Measurements from ENCODE around the gene ARHGEF40. TPM values are rescaled to one million over a fixed set of nuclear protein-coding genes. Genes with fewer than 3 reads are reported as not detected.

ARHGEF40 gene
- total RNA-seq, 1 experiment from 2014 or later = 26.0 TPM

DNA sequence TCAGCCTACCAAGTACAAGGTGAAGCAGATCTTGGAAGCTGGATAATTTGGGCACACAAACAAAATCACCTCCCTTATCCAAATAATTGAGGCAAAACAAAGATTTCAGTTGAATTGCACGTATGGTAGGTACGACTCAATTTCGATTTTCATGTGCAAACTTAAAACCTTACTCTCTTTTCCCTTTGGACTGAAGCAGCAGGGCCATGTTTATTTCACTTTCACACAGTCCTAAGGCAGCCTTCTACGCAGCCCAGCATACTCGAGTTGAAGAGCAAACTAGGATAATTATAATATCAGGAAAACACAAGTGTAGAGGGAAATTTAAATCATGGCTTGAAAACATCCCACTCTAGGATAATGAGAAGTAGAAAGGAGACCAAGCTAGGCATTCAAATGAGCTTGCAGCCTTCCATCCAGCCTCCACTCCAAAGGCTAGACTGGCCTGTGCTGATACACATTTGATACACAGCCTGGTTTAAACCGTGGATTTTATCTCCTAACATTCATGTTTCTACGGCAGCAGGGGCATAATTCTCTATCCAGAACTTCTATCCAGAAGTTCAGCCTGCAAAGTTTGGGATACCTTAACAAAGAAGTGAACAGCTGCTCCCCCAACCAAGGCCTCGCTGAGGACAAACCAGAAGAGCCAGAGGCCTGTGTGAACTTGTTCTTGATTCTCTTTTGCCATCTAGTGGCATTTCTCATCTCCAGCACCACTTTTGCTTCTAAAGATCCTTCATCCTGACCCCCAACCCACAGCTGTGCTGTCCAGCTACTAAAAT is 30.3 kb upstream of the ARHGEF40 start:
- peak; percentile 53 for DNase-seq (ENCODE audit: low read depth)

DNA sequence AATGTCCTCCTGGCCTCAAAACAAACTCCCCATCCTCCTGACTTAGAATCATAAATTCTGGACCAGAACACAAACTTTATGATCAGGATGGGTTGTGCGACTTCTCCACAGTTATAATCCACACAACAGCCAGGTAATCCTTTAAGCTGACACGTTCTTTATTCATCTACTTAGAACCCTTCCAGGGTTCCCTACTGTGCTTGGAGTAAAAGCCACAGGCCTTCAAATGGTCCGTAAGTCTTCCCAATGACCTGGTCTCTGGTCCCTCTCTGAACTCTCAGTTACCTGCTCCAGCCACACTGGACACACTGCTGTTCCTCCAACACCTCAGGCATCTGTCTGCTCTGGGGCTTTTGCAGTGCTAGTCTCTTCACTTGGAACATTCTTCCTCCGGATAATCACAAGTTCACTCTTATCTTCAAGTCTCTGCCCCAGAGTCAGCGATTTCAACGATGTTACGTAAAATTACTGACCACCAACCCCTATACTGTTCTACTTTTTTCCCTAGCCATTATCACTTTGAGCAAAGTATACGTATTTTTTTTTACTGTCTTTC is 29.7 kb upstream of the ARHGEF40 start:
- no peak for DNase-seq (ENCODE audit: low read depth)

DNA sequence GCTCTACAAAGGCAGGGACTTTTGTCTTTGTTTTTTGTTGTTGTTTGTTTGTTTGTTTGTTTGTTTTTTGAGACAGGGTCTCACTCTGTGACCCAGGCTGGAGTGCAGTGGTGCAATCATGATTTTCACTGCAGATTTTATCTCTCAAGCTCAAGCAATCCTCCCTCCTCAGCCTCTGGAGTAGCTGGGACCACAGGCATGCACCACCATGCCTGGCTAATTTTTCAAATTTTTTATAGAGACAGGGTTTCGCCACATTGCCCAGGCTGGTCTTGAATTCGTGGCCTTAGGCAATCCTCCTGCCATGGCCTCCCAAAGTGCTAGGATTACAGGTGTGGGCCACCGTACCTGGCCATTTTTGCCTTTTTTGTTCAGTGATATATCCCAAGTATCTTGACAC is 29.2 kb upstream of the ARHGEF40 start:
- peak; percentile 10 for DNase-seq (ENCODE audit: low read depth)

DNA sequence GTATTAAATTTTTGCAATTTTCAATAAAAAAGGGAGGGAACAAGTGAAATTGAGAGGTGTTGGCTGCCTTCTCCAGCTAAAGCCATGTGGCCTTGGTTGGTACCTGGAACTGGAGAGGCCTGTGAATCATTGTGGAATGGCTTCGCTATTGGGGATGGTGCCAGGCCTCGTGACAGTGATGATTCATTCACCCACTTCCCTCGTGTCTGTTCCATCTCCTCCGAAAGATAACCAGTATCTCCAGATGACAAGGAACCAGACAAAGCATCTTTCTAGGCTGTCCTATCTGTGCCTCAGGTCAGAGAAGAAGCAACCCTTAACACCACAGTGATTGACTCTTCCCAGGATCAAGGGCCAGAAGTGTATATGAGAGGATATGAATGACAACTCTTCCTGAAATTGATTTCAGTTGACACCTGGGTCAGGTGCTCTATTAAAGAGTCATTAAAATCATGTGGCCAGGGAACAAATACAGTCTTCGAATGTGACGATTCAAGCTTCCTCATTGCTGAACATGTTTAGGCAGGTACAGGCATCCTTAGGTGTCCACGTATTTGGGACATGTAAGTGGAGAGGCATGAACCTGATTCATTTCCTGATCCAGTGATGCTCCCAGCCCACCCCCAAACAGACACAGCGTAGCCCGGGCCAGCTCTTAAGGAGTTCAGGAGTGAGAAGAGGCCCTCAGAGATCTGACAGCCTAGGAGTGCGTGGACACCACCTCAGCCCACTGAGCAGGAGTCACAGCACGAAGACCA is 28.2 kb upstream of the ARHGEF40 start, which contains the start of gene RNASE7:
Gene RNASE7, plus strand, starts transcription at position 687 of the 758 bp plus-strand sequence. CDS start 631 bp downstream, outside the sequence.
- peak; percentile 79 for DNase-seq (ENCODE audit: low read depth)

DNA sequence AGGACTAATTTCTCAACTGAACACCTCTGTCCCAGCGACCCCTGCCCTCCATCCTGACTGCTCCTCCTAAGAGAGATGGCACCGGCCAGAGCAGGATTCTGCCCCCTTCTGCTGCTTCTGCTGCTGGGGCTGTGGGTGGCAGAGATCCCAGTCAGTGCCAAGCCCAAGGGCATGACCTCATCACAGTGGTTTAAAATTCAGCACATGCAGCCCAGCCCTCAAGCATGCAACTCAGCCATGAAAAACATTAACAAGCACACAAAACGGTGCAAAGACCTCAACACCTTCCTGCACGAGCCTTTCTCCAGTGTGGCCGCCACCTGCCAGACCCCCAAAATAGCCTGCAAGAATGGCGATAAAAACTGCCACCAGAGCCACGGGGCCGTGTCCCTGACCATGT is 27.2 kb upstream of the ARHGEF40 start:
- peak; percentile 25 for DNase-seq (ENCODE audit: low read depth)

DNA sequence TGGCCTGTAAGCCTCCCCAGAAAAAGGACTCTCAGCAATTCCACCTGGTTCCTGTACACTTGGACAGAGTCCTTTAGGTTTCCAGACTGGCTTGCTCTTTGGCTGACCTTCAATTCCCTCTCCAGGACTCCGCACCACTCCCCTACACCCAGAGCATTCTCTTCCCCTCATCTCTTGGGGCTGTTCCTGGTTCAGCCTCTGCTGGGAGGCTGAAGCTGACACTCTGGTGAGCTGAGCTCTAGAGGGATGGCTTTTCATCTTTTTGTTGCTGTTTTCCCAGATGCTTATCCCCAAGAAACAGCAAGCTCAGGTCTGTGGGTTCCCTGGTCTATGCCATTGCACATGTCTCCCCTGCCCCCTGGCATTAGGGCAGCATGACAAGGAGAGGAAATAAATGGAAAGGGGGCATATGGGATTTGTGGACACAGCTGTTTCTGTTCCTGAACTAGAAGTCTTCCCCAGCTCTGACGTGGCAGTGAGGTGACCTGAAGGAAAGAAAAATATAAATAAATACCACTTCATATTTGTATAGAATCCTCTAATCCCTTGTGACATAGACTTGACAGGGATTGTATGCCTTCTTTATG is 26.6 kb upstream of the ARHGEF40 start:
- DNase-seq (ENCODE audit: low read depth) = no peak

DNA sequence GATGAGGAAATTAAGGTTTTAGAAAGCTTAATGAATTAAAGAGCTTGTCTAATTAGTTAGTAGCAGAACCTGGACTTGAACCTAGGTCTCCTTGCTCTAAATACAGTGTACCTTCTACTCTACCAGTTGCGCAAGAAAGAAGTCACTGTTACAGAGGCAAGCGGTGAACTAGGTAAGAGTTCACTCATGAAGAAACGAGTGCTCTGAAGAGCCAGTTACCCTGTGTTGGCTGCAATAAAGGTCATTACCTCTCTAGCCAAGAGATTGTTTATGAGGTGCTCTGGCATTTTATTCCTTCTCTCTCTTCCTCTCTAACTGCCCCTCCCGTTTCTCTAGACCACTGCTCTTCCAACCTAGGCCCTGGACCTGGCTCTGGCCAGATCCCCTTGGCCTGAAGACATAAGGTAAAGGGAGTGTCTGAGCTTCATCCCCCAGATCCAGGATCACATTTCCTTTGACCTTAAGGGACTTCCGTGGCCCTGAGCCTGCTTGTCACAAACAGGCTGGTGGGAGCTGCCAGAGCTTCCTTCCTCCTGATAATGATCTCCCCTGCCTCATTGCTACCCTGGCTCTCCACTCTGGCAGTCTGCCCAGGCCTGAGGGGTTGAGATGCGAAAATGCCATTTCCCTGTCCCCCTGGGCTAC is 26.0 kb upstream of the ARHGEF40 start:
- DNase-seq (ENCODE audit: low read depth) = peak; percentile 25

DNA sequence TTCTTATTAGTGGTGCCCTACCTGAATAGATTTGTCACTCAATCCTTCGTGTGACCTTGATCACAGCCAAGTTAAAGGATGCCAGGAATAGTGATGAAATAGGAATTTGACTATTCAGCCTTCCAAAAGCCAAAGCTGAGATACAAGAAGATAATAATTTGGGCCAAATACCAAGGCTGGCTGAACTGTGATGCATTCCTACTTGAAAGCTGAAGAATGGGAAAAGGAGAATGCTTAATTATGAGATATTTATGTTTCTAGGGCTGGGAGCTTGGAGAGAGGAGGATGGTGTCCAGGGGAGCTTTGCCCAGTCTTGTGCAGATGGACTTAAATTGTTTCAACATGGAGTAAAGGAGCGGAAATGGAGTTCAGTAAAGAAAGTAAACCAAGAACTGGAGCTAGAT is 22.7 kb upstream of the ARHGEF40 start:
- no peak for DNase-seq (ENCODE audit: low read depth)

DNA sequence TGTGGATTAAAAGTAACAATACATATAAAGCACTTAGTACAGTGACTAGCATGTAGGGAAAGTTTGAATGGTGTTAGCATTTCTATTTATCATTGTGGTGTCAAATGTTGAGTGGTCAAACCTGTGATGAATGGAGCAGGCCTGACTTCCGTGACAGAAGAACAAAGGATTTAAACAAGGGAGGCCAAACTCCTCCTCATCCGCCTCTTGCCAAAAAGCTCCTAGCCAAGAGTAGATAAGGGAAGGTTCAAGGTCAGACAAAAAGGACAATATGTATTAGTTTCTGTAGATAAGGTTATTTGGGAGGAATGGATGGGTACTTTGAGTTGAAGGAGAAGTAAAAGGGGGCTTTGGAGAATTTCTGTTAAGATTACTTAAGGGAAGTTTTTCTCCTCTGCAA is 21.5 kb upstream of the ARHGEF40 start:
- DNase-seq (ENCODE audit: low read depth) = no peak

DNA sequence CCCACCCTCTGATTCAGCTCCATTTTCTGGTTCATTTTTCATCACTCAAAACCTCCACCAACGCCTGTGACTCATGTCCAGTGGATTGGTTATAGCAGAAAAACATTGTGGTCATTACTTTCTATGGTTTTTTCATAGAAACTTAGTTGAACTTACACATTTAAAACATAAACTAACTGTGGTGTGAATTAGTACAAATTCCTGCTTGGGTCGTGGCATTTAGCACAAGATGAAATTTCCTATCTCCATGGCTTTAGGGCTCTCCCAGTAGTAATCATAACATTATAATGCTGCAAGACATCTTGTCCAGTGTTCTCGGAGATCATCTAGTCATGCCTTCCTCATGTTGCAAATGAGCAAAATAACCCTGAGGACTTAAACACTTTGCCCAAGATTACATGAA is 20.8 kb upstream of the ARHGEF40 start:
- DNase-seq (ENCODE audit: low read depth) = peak; percentile 36

DNA sequence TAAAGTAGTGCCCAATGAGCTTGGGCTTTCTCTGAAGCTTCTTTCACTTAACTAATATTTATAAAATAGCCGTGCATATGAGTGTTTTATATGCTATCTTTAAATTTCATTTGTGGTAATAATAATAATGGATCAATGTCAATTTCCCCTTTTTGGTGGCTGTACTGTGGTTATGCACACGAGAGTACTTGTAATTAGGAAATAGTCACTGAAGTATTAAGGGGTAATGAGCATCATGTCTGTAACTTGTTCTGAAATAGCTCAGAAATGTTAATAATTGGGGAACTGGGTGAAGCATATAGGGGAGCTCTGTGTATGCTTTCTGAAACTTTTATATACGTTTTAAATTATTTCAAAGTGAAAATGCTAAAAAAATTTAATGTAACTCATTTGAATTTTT is 19.5 kb upstream of the ARHGEF40 start:
- no peak for DNase-seq (ENCODE audit: low read depth)

DNA sequence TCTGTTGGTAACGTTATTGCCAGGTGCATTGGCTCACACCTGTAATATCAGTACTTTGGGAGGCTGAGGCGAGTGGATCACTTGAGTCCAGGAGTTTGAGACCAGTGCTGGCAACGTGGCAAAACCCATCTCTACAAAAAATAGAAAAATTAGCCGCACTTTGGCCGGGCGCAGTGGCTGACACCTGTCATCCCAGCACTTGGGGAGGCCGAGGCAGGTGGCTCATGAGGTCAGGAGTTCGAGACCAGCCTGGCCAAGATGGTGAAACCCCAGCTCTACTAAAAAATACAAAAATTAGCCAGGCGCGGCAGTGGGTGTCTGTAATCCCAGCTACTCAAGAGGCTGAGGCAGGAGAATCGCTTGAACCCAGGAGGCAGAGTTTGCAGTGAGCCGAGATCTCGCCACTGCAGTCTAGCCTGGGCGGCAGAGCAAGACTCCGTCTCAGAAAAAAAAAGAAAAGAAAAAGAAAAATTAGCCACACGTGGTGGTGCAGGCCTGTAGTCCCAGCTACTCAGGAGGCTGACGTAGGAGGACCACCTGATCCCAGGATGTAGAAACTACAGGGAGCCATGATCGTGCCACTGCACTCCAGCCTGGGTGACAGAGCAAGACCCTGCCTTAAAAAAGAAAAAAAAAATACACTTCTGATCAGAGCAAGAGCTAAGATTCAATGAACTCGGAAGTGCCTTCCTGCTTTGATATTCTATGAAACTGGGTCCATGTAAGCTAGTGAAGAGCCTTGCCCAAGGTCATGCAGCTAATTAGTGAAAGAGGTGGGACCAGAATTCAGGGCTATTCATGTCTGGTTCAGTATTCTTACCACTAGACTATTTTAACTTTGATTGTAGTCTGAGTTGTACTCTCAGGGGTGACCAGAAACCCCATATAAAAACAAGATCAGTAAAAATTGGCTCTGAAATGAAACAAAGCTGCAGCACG is 16.7 kb upstream of the ARHGEF40 start:
- DNase-seq (ENCODE audit: low read depth) = no peak

DNA sequence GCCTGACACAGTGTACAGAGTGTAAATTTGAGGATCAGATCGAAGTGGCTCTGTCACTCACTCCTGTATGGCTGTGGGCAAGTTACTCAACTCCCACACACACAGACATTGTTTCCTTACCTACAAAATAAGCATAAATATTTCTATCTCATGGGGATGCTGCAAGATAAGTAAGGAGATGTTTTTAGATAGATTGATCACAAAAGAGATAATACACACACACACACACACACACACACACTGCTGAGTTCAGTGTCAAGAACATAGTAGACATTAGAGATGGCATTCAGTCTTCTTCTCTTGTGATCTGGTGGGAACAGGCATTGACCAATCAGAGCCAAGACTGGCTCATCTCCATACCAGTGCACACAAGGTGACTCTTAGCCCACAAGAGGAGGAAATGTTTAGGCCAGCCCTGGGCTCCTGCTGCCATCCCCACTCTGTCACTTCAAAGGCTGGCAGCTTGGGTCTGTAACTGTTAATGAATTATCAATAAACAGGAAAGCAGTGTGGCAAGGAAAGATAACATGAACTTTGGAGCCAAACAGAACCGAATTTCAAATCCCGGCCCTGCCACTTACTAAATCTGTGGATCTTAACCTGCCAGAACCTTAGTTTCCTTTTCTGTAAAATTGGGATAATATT is 15.9 kb upstream of the ARHGEF40 start:
- no peak for DNase-seq (ENCODE audit: low read depth)

DNA sequence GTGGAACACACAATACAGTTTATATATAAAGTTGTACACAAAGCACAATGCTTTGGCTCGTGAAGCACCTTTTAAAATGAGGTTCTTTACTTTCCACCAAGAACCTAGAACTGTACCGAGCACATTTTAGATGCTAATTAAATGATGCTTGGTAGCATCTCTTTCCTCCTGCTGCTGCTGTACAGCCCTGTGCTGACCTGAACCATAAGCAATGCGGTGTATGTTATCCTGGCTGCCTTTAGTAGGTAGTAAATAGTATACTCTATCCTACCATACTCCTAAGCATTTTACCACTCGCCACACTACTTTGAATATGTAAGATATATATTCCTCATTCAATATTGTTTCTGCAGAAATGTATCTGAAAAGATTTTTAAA is 15.3 kb upstream of the ARHGEF40 start:
- no peak for DNase-seq (ENCODE audit: low read depth)

DNA sequence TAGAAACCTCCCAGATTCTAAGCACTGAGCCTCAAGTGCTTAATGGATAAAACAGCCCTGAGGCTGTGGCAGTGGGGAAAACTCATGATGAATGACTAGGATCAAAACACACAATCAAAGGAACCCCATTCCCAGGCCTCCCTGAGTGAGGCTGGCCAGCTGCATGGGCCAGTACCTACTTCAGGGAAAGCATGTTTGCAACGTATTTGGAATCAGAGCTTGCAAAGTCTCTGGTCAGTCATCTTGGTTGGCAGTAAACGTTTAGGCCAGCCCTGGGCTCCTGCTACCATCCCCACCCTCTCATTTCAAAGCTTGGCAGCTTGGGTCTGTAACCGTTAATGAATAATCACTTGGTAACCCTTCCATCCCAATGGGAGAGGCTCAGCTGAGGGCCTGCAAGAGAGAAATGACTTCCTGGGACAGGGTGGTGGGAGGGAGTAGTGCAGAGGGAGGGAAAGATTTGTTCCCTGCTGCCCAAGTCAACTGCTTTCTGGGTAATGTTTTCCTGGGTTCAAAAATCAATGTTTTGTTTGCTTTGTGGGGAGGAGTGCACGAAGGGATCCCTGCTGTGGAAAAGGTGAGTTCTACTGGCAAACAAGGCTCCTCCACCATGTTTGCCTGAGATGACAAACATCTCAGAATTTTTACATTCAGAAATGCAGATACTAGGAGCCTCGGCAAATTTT is 14.5 kb upstream of the ARHGEF40 start:
- DNase-seq (ENCODE audit: low read depth) = no peak

DNA sequence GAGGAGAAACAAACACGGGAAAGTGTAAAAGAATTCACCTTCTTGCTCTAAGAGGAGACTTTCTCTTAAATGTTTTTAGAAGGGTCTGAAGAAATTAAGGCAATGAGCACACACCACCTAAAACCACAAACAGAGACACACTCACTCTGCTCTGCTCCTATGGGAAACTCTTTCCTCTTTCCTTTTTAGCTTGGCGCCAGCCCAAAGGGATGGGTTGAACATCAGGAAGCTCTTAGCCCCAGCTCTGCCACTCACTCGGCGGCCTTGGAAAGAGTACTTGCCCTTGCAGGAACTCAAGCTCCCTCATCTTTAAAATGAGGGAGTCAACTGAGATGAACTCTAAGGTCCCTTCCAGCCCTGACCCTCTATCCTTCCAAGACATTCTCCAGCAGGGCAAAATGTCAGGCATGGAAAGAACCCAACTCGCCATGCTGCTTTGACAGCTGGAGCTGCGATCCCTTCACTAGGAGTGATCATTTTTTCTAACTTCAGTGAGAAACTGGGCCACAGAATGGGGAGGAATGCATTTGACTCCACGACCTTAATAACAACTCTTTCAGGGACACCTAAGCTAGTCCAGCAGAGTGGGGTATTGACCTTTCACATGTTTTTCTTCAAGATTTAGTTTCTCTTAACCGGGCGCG is 13.5 kb upstream of the ARHGEF40 start:
- peak; percentile 66 for DNase-seq (ENCODE audit: low read depth)

DNA sequence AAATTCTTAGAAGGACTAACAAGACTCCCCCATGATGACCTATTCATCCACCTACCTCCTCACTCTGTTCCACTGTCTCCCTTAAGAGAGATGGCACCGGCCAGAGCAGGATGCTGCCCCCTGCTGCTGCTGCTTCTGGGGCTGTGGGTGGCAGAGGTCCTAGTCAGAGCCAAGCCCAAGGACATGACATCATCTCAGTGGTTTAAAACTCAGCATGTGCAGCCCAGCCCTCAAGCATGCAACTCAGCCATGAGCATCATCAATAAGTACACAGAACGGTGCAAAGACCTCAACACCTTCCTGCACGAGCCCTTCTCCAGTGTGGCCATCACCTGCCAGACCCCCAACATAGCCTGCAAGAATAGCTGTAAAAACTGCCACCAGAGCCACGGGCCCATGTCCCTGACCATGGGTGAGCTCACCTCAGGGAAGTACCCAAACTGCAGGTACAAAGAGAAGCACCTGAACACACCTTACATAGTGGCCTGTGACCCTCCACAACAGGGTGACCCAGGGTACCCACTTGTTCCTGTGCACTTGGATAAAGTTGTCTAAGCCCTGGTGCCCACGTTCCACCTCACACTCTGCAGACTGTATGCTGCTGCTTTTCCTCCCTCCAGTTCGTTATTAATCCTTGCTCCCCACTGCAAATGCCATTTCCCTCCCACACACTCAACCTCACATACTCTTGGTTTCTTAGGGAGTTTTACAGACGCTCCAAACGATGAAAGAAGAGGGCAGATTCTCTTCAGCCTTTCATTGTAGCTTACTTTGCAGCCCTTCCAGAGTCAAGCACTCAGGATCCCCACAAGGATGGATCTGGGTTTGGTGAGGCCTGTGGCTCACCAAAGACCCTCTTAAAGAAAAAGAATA is 12.1 kb upstream of the ARHGEF40 start, which contains the start of gene RNASE8:
Gene RNASE8, plus strand, starts transcription at position 20 of the 873 bp plus-strand sequence. Its CDS starts 71 bp downstream, at position 91.
- DNase-seq (ENCODE audit: low read depth) = no peak

DNA sequence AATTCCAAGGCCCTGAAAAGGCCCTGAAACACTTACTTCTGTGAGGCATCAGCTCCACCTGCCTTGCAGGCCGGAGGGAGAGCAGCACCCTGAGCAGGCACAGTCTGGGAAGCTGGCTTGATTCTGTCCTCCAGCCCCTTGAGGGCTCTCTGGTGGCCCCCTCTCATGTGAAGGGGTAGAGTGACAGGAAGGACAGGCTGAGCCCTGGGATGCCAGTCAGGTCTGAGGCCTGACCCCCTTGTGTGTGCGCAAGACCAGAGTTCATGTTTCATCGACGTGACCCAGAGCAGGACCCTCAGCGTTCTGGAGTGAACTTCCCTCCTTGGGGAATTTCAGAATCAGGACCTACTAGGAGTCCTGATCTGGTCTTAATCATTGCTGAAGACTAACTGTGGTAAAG is 11.2 kb upstream of the ARHGEF40 start:
- DNase-seq (ENCODE audit: low read depth) = no peak
